Esophagus muscularis mucosa (tissue), 4 donors: ENCODE results near the gene DMPK.

ENCODE experiments used
- EP300 ChIP-seq: sonication (generic); formaldehyde crosslinking; IDR thresholded peaks from one replicate; pipeline ENCODE4 v1.6.1; 2017; ENCODE audit warnings: antibody characterized with exemption
- POLR2A ChIP-seq: fragments of 450-650 bp; IDR thresholded peaks from one replicate; pipeline ENCODE4 v1.6.1; 2017; ENCODE audit warnings: antibody characterized with exemption, moderate library complexity, mild to moderate bottlenecking, low read depth
- POLR2AphosphoS5 ChIP-seq, 2 donors: sonication (generic); formaldehyde crosslinking; IDR thresholded peaks; one replicate each; pipeline ENCODE4 v1.6.1; 2017; ENCODE audit warnings: antibody characterized with exemption in 2 of 2
- TF ChIP-seq, protein P1 (sequence below), 3 experiments: fragments of 200-600 bp in 2 of 3; fragments of 450-650 bp in 1 of 3; sonication (generic) in 2 of 3; IDR thresholded peaks; one replicate each; pipeline ENCODE4 v1.5.1; 2017 to 2019; ENCODE audit warnings: antibody characterized with exemption in 3 of 3, mild to moderate bottlenecking in 2 of 3, moderate library complexity in 1 of 3

DNA sequence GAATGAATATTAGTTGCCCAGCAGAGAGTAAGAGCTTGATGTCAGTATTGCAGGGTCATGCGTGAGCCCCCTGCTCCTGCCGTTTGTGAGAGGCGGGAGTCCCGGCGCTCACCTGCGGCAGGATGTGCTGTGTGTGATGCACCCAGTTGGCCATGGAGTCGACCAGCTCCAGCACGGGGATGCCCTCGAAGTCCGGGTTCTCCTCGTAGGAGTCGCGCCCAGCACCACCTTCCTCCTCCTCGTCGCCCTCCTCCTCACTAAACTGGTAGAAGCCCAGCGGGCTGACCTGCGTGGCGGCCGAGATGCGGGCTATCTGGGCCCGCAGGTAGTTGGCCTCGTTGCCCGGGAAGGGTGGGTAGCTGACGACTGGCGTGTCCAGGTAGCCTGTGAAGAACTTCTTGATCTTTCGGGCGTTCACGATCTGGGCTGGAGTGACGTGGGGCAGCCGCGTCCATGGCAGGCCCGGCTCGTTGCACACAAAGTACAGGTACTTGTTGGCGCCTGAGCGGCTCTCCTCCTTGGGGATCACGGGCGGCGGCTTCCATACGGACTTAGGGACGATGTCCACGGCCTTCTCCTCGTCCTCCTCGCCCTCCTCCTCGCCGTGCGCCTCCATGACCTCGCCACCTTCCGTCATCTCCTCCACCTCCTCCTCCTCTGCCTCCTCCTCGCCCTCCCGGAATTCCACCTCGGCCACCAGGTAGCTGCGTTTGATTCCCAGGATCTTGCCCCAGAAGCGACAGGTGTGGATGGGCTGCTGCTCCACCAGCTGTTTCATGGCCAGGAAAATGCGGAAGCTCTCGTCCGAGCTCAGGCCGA, 22.1 kb upstream of the DMPK start:
- TF ChIP-seq, protein P1, sequence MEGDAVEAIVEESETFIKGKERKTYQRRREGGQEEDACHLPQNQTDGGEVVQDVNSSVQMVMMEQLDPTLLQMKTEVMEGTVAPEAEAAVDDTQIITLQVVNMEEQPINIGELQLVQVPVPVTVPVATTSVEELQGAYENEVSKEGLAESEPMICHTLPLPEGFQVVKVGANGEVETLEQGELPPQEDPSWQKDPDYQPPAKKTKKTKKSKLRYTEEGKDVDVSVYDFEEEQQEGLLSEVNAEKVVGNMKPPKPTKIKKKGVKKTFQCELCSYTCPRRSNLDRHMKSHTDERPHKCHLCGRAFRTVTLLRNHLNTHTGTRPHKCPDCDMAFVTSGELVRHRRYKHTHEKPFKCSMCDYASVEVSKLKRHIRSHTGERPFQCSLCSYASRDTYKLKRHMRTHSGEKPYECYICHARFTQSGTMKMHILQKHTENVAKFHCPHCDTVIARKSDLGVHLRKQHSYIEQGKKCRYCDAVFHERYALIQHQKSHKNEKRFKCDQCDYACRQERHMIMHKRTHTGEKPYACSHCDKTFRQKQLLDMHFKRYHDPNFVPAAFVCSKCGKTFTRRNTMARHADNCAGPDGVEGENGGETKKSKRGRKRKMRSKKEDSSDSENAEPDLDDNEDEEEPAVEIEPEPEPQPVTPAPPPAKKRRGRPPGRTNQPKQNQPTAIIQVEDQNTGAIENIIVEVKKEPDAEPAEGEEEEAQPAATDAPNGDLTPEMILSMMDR (IDR thresholded peaks at IDR 0.05) = no peak
- TF ChIP-seq POLR2AphosphoS5 (IDR thresholded peaks at IDR 0.05) (no peak), POLR2A (no peak), EP300 (no peak)
